GM21447 (cell line): ENCODE data around the gene OR2V2.
"Not testable (repeated sequence)": the region's sequence is repeated elsewhere in the genome, so short reads cannot be mapped to it uniquely, and the experiment has no call there.

Experiments used
- ATAC-seq: cut with Tn5 transposase; IDR thresholded peaks from one replicate; pipeline ENCODE4 v1.9.1; 2021; ENCODE audit not compliant: unreplicated experiment

The OR2V2 gene

DNA sequence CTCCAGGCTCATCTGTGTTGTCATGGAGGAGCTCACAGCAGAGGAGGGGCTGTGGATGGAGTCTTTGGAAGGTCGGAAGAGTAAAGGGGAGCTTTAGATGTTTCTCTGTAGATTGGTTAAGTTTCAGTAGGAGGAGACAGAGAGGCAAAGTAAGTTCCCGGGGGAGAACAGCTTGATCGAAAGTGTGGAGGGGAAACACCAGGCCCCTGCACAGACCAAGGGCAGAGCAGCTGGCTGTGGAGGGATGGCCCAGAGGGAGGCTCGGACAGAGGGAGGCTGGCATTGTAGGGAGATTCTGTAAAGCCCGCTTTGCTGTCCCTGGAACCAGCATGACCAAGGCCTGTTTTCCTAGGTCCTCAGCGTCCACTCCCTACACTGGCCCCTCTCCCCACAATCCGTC, 5.3 kb upstream of the OR2V2 start:
- no peak for ATAC-seq

DNA sequence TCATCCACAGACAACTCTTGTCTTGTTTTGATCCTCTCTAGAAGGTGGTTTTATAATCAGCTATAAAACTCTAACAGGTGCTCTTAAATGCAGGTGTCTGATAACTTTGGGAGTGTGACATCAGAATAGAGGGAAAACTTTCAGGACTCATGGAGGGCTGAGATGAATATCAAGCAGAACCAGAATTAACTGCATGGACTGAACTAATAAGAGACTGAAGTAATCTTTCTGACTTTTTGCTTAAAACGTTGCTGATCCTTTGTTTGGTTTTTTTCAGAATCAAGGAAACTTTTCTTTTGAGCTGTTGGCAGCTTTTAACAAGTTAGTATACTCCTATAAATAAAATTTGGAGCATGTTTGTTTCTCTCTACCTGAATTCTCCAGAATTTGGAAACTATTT, 2.3 kb upstream of the OR2V2 start:
- no peak for ATAC-seq

- no peak for ATAC-seq
Measured at GRCh38 chr5:181149355-181149754, 2.0 kb downstream of the OR2V2 start.

DNA sequence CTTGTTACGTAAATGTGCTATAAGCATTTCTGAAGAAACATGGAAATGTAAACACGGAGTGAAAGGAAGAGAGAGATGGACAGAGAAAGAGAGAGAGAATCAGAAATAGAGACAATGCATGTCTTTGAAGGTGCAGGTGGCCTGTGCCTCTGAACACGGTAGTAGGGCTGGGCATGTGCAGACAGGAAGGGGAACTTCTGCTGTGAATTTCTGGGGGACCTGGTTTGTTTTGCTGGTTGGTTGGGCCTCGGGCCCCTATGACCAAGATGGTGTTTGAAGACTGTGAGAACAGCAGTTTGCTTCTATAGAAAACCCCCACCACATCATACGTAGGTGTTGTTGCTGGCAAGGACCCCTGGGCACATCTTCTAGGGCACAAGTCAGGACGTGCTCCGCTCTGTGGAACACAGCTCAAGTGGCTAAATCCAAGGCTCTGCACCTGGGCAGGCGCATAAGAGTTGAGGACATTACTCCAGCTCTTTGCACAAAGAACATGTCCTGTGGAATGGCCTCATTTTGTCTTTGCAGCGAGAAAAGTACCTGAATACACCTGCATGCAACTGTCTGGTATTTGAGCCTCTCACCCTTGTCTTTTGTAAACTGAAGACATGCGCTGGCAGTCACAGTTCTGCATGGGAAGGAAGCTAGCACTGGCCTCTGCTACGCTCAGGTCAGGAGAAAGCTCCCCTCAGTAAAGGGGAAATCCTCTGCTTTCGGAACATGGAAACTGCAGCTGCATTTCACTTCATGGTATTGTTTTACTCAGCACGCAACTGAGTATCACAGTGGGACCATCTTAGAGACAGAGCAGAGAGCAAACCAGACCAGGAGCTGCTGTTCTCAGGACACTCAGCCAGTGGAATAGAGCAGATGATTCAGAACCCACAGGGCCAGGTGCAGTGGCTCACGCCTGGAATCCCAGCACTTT, 2.7 kb downstream of the OR2V2 start:
- no peak for ATAC-seq

- ATAC-seq: no peak
Measured at GRCh38 chr5:181151146-181151545, 3.8 kb downstream of the OR2V2 start.

- ATAC-seq: no peak
Measured at GRCh38 chr5:181152406-181152805, 5.0 kb downstream of the OR2V2 start.

- ATAC-seq: no peak
Measured at GRCh38 chr5:181153814-181154213, 6.4 kb downstream of the OR2V2 start.

GRCh38 chr5:181156758-181157157, 9.4 kb downstream of the OR2V2 start:
- no peak for ATAC-seq

DNA sequence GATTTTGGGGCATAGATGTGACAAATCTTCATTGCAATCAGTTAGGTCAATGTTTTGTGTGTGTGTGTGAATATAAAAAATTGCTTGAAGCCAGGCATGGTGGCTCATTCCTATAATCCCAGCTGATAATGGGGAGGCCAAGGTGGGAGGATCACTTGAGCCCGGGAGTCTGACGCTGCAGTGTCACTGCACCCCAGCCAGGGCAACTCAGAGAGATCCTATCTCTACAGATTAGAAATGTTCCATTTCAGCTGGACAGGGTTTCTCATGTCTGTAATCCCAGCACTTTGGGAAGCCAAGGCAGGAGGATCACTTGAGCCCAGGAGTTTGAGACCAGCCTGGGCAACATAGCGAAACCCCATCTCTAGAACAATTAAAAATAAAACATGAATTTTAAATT, 11.5 kb downstream of the OR2V2 start:
- no peak for ATAC-seq

- peak; percentile 72 for ATAC-seq
Measured at GRCh38 chr5:181159286-181160151, 12.1 kb downstream of the OR2V2 start.

DNA sequence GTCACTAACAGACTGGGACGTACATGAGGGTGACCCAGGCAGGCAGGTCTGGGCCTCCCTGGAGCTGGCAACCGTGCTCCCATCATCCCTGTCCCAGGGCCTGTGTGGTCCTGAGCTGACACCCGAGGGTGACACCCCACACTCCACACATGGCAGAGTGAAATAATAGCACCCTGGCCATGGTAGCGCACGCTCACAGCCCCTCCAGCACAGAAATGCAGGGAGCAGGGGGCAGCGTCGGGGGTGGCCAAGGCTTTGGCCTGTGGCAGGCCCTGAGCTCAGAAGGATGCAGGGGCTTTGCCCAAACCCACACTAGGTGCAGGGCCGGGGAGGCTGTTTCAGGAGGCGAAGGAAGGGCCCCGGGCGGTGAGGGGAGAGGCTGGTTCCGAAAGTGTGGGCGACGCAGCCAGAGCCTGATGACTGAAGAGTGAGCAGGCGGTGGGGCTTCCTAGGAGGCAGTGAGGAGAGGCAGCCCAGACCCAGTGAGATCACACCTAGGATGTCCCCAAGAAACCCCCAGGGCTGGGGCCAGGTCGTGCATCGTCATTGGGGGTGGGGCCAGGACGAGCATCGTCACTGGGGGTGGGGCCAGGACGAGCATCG, 12.9 kb downstream of the OR2V2 start:
- ATAC-seq: peak; percentile 42

- not testable (repeated sequence) for ATAC-seq
Measured at GRCh38 chr5:181160755-181161533, 13.6 kb downstream of the OR2V2 start.

- ATAC-seq: no peak
Measured at GRCh38 chr5:181161534-181162175, 14.3 kb downstream of the OR2V2 start.

GRCh38 chr5:181163487-181164075, 16.2 kb downstream of the OR2V2 start:
- ATAC-seq: no peak

DNA sequence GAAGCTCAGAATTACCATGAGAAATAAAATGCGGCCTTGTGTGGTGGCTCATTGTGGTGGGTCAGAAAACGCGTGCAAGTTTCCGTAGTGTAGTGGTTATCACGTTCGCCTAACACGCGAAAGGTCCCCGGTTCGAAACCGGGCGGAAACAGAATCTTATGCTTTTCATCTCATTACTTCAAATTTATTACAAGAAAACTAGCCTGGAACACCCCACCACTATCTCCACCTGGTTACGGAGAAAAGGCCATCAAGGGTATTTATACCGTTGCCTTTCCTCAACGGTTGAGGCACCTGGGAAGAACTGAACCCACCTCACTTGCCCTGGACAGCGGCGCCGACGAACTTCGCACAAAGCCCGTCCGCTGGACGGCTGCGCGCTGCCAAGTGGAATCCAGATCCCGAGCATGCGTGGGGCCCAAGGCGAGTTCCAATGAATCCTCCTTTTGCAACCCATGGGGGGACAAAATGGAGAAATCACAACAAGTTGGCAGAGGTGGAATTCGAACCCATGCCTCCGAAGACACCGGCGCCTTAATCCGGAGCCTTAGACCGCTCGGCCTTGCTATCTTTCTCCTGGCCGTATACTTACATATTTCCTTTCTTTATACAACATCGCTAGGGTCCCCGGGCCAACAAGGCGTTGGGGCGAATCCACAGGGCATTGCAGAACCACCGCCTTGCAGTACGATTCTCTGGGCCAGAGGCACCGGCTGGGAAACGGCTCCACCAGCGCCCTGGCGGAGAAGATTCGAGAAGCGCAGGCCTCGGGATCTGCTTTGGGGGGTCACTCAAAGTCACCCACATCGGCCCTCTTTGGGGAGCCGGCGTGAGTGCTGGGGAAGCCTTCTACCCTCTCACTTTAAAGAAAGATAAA, 16.9 kb downstream of the OR2V2 start:
- no peak for ATAC-seq

DNA sequence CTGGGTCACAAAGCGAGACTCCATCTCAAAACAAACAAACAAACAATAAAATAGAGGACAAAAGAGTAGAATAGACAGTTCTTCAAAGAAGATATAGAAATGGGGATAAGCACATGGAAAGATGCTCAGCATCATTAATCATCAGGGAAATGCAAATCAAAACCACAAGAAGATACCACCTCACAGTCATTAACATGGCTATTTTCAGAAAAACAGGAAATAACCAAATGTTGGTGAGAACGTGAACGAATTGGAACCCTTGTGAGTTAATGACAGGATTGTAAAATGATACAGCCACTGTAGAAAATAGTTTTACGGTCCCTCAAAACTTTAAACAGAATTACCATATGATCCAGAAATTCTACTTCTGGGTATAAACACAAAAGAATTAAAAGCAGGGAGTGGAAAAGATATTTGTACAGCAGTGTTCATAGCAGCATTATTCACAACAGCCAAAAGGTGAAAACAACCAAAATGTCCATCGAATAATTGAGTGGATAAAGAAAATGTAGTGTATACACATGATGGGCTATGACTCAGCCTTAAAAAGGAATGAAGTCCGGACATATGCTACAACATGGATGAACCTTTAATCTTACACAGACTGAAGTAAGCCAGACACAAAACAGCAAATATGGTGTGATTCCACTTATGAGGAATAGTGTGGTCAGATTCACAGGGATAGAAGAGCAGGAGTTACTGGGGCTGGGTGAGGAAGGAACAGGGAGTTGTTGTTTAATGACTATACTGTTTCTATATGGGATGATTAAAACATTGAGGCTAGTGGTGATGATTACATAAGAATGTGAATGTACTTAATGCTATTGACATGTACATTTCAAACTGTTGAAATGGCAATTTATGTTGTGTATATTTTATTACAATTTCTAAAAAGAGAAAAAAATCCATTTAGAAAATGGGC, 19.7 kb downstream of the OR2V2 start:
- no peak for ATAC-seq

DNA sequence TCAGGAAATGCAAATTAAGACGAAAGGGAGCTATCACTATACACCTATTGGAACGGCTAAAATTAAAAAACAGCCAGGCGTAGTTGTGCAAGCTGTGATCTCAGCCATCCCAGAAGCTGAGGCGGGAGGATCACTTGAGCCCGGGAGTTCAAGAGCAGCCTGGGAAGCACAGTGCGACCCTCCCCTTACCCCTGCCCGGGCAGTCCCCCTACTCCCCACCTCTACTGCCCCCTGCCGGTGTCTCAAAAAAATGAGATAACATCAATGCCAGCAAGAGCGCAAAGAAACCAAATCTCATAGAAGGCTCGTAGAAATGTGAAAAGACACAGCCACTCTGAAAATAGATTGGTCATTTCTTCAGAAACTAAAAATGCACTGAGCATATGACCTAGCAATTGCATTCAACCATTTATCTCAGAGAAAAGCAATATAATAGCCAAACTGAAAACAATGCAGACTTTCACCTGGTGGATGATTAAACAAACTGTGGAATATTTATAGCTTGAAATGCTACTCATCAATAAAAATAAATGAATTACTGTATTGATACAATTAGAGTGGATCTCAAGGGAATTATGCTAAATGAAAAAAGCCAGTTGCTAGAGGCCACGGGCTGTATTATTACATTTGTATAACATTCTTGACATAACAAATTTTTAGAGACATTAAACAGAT, 20.6 kb downstream of the OR2V2 start:
- ATAC-seq: no peak
